Measurements from ENCODE around the gene CTNNAL1.
"Not testable (repeated sequence)": the region's sequence is repeated elsewhere in the genome, so short reads cannot be mapped to it uniquely, and the experiment has no call there.

CTNNAL1 gene

DNA sequence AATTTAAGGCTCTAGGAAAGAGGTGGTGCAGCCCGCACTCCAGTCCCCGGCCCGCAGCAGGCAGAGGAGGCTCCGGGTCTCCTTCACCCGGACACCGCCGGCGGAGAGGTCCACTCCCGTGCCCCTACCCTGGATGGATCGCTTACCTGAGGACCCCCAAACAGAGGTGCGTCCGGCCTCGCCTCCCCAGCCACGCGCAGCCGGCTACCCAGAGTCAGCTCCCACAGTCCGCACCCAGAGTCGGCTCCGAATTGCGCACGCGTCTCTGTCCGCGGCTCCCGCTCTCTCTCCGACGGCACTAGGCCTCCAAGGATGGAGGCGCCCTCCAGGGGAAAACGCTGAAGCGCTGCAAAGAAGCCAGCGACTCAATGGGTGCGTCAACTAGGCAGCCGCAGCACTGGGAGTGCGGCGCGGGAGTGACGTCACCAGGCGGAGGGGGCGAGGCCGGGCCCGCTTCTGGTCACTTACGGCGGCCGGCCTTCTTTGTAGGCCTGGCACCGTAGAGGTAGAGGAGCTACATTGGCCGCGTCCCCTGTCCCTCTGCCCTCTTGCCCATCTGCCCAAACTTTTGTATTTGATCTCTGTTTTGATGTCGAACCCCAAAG, 79.5 kb downstream of the CTNNAL1 start, which contains the start of gene ELP1:
Gene ELP1, minus strand, starts transcription at position 407 of the 605 bp plus-strand sequence. CDS start 2,978 bp downstream, outside the sequence.
- DNase-seq (ENCODE audit: low read depth, low spot score) = peak; percentile 79

DNA sequence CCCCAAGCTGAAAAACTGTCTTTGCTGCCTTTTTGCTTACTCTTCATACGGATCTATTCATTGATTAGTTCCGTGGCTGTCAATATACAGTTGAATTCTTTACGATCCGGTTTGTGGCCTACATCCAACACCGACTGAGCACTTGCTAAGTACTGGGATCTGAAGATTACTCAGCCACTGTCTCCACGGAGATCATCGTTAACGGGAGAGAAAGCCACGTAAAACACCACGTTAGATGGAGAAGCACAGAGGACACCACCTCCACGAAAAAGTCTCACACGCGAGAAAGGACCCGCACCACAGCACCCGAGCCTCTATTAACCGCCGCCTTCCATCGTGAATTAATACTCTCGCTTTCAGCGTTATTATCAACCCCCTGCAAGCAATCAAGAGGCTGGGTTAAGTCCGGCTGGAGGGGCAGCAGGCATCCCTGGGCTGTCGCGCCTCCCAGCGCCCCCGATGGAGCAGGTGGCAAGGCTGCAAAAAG, 80.0 kb downstream of the CTNNAL1 start:
- no peak for DNase-seq (ENCODE audit: low read depth, low spot score)

DNA sequence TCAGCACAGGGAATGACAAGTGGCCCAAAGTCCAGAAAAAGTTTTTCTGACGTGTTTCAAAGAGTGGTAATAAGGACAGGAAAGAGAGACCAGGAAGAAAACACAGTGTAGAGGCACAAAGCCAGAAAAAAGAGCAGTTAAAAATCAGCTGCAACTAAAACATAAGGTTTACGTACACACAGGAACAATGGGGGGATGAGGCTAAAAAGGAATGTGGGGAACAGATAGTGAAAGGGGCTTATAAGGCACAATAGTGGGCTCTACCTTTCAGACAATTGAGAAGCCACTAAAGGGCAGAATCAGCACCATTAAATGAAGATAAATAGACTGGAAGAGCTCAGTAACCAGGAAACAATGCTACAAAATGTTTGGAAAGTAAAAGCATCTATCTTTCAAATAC, 84.9 kb downstream of the CTNNAL1 start:
- no peak for DNase-seq (ENCODE audit: low read depth, low spot score)

DNA sequence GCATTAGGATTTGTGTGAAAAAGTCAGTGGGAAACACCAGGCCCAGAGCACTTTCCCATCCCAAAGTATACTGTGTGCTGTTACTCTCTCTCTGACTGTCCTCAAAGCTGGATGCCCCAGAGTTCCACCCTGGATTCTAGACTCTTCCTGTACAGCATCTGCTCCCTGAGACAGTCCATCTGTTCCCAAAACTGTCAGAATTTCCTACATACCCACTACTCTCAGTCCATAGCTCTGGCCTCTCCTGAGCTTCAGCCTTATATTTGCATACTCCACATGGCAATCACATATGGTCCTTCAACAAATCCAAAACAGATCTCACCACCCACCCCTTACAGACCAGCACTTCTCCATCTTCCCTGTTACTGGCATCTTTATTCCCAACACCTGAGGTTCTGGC, 88.8 kb downstream of the CTNNAL1 start:
- no peak for DNase-seq (ENCODE audit: low read depth, low spot score)

DNA sequence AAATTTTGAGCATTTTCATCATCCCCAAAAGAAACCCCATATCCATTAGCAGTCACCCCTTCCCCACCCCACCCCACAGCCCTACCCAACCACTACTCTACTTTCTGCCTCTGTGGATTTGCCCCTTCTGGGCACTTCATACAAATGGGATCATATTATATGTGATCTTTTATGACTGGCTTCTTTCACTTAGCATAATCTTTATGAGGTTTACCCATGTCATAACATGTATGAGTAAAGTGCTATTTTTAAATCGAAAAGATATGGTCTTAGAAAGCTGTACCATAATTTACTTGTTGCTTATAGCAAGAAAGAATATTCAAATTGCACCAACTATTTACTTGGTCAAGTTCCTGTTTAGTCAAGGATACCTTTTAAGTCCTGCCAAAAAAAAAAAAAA, 92.1 kb downstream of the CTNNAL1 start:
- DNase-seq (ENCODE audit: low read depth, low spot score) = no peak

DNA sequence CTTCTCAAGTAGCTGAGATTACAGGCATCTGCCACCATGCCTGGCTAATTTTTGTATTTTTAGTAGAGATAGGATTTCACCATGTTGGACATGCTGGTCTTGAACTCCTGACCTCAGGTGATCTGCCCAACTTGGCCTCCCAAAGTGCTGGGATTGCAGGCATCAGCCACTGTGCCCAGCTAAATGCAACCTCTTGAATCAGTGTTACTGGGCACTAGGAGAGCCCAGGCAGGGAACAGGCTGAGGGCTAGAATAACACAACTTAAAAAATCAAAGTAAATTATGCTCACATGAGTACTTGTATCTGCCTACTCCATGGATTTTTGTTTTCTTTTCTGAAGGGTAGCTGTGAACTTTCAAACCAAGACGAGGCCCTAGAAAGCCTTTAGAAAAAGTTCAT, 92.9 kb downstream of the CTNNAL1 start:
- DNase-seq (ENCODE audit: low read depth, low spot score) = not testable (repeated sequence)

DNA sequence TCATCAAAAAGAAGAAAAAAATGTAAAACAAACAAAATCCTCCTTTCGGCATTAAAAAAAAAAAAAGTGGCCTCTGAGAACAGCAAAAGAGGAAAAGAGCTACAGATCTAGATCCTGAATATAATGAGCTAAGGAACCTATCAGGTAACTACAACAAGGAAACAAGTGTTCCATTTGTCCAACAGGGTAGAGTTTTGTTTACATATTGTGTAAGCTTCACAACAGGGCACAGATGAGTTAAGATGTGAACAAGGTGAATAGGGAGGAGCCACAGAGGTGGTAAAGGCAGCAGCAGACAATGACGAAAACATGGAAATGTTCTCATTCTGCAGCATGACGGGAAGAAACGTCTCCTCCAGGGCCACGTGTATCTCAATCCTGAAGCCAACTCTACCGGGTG, 93.8 kb downstream of the CTNNAL1 start:
- DNase-seq (ENCODE audit: low read depth, low spot score) = no peak

DNA sequence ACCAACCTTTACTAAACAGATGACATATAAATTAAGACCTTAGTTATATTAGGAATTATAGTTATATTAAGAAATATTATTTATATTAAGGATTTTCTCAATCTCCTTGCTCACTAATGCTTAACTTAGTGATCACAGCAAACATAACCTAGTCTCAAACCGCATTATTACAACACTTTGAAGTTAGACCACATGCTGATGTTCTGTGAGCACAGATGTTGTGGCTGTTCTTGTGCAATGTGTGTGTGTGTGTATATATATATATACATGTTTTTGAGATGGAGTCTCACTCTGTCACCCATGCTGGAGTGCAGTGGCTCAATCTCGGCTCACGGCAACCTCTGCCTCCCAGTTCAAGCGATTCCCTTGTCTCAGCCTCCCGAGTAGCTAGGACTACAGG, 99.9 kb downstream of the CTNNAL1 start:
- no peak for DNase-seq (ENCODE audit: low read depth, low spot score)

DNA sequence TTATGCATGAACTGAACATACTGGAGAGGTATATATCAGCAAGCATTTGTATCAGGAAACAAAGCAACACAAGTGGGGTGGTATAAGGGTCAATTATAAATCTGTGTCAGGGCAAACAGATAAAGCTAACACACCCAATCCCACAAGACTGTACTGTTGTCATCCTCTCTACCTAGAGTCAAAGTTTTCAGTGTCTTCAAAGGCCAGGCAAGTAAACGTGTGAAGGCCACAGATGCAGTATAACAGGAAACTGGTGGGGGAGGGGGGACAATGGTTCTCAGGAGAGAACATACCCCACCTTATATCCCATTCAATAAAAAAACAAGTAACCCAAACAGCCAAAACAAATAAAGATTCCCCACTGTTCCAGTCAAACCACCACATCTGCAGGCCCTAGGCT, 101.5 kb downstream of the CTNNAL1 start:
- no peak for DNase-seq (ENCODE audit: low read depth, low spot score)

DNA sequence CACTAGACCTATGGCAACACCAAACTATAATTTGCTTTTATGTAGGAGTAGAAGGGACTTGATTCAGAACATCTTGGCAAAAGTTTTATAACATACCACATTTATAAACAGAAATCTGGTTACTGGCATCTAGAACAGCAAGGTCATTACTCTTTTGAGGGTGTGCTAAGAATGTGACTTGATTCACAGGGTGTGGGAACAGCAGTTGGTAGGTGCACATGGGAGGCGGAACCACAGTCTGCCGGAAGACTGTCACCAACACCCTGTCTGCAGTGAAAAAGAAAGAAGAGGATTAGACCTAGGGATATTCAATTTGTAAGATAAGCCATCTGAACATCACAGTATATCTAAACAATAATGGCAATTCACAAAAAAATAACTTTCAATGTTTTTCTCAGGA, 102.4 kb downstream of the CTNNAL1 start:
- DNase-seq (ENCODE audit: low read depth, low spot score) = no peak

DNA sequence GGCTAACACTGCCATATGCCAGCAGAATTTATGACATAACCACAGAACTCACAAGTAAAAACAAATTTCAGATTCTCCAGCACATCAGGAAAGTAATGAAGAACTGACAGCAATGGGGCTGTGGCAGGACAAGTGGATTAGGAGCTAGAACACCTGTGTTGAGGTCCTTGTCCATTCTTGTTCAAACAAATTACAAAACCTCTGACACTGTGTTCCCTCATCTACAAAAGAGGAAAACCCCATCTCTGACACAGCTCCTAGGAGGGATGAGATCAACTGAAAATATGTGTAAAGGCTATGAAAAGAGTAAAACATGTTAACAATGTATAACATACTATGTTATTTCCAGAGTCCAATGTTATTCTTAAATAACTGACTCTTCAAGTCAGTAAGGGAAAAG, 102.9 kb downstream of the CTNNAL1 start:
- no peak for DNase-seq (ENCODE audit: low read depth, low spot score)

DNA sequence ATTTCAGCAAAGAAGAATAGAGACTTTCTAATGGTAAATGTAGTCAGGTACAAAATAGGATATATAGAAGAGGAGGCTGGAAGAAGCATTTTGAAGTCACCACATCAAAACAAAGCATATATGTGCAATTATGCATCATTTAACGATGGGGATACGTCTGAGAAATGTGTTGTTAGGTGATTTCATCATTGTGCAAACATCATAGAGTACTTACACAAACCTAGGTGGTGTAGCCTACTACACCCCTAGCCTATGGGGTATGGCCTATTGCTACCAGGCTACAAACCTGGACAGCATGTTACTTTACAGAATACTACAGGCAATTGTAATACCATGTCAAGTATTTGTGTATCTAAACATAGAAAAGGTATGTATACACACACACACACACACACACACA, 107.8 kb downstream of the CTNNAL1 start:
- no peak for DNase-seq (ENCODE audit: low read depth, low spot score)

DNA sequence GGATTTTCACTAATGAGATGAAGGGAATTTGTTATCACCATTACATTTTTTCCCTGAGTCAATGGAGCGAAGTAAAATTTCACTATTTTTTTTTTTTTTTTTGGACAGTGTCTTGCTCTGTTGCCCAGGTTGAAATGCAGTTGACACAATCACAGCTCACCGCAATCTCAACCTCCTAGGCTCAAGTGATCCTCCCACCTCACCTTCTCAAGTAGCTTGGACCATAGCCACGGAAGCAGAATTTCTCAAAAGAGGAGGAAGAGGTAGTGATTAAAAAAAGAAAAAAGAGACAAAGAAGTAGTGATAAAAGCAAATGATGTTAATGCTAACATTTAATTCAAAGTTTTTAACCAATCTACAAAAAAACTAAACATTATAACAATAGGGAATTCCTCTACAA, 109.1 kb downstream of the CTNNAL1 start:
- DNase-seq (ENCODE audit: low read depth, low spot score) = no peak

DNA sequence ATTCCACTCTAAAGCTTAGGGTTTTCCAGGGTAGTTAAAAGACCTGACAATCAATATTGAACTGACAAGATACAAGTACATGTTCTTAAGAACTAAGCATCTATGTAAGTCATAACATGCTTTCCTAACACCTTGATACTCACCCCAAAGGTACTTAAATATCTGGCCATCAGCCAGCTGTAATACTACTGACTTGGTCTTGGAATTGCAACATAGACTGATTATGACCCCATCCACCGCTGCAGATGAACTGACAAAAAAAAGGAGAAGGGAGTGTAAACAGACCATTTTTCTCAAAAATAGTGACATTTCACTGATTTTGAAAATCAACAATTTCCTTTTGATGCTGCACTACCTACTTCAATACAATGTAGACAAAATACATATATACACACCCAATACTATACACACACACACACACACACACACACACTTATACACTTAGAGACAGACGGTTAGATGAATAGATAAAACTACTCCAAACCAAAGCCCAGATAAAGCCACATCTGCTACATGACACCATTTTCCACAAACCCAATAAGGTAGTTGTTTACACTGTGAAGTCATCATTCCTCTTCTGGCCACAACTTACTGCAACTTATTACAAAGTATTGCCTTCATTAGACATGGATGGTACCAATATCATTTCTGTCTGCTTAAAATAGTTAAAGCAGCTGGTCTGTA, 109.7 kb downstream of the CTNNAL1 start:
- DNase-seq (ENCODE audit: low read depth, low spot score) = no peak

DNA sequence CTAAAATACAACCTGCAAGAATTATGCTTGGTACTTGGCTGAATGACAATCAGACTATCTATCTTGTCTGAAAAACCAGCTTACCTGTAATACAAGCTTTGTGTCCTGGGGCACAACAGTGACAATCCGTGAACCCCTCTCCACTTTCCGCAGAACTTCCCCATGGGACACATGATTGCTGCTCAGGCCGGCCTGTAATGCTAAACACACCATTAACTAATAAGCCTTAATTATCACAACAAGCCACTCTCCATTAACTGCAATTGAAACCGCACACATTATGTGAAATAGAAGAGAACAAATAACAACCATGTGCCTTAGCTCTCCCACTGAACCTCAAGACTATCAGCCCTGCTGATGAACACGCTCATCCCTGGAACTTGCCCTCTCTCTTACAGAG, 113.1 kb downstream of the CTNNAL1 start:
- no peak for DNase-seq (ENCODE audit: low read depth, low spot score)

DNA sequence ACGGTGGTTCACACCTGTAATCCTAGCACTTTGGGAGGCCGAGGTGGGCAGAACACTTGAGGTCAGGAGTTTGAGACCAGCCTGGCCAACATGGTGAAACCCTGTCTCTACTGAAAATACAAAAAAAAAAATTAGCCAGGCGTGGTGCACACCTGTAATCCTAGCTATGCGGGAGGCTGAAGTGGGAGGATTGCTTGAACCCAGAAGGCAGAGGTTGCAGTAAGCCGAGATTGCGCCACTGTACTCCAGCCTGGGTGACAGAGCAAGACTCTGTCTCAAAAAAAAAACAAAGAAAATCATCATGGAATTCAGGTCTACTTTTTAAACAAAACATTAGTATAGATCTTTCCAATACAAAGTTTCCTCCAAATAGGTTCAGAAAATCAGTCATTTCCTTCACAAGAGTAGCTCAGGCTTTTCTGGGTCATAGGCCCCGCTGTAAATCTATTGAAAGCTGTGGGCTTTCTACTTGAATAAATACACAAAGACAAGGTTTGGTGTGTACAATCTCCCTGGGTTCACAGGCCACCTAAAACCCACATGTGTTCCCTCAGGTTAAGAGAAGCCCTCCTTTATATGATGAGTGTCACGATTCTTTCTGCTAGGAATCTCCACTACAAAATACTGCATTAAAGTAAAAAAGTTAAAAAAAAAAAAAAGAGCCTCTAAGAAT, 114.1 kb downstream of the CTNNAL1 start:
- DNase-seq (ENCODE audit: low read depth, low spot score) = not testable (repeated sequence)

DNA sequence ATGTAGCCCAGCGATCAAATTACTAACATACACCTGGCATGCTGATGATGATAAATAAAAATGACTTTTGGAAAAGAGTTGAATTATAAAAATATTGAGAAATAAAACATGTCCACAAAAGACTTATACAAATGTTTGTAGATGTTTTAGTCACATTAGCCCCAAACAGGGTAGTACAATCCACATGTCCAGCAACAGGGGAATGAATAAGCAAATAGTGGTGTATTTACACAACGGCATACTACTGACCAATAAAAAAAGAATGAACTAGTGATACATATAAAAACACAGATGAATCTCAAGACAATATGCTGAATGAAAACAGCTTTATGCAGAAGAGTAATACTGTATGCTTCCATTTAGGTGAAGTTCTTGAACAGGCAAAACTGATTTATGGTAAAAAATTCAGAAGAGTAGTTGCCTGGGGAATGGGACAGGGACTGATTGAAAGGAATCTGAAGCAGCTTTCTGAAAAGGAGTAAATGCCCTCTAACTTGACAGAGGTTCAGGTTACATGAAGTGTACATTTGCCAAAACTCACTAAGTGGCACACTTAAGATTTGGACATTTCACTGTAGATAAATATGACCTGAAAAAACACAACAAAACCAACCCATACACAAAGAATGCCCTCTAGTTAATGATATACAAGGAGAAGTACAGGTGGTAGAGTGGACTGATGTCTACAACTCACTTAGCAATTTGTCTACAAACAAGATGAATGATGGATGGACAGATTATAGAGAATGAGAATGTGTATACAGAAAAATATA, 115.8 kb downstream of the CTNNAL1 start:
- no peak for DNase-seq (ENCODE audit: low read depth, low spot score)

DNA sequence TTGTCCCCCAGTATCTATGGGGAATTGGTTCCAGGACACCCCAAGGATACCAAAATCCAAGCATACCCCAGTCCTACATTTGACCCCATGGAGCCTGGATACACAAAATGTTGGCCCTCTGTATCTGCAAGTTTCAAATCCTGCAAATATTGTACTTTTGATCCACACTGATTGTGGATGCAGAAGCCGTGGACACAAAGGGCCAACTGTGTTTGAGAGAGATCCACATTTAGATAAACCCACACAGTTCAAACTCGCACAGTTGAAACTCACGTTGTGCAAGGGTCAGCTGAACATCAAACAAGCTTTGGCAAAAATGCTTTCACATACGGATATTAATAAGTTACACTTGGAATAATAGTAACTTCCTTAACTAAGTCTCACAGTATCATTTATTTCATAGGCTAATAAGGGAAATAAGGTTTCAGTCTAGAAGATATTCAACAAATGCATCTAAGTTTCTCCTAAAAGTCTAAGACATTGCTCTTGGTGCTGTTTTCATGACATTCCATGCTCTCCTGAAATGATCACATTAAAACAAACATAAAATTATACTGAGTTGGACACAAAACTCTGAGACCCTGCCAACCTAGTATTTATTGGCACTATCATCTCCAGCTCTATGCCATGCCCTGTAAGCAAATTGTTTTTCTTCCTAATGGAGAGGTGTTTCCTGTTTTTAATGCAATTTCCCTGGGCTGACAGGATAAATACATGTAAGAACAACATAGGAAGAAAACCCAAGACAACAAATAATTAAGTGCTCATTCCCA, 118.9 kb downstream of the CTNNAL1 start:
- no peak for DNase-seq (ENCODE audit: low read depth, low spot score)

All from brain pericyte (primary cell).